Measurements from ENCODE around the gene NPEPL1.

- TF ChIP-seq ZNF274 (IDR thresholded peaks at IDR 0.05; ENCODE audit: low read depth, low read length) (no peak), YY1 (IDR thresholded peaks at IDR 0.05; ENCODE audit: insufficient read depth, insufficient read length) (no peak), SUZ12 (IDR thresholded peaks at IDR 0.05; ENCODE audit: extremely low read depth, insufficient read depth, insufficient read length) (no peak)
These were observed 62.0 kb downstream of the NPEPL1 start for GRCh38 chr20:58754584-58754983.
